Measurements from ENCODE around the gene SLC23A3.

DNA sequence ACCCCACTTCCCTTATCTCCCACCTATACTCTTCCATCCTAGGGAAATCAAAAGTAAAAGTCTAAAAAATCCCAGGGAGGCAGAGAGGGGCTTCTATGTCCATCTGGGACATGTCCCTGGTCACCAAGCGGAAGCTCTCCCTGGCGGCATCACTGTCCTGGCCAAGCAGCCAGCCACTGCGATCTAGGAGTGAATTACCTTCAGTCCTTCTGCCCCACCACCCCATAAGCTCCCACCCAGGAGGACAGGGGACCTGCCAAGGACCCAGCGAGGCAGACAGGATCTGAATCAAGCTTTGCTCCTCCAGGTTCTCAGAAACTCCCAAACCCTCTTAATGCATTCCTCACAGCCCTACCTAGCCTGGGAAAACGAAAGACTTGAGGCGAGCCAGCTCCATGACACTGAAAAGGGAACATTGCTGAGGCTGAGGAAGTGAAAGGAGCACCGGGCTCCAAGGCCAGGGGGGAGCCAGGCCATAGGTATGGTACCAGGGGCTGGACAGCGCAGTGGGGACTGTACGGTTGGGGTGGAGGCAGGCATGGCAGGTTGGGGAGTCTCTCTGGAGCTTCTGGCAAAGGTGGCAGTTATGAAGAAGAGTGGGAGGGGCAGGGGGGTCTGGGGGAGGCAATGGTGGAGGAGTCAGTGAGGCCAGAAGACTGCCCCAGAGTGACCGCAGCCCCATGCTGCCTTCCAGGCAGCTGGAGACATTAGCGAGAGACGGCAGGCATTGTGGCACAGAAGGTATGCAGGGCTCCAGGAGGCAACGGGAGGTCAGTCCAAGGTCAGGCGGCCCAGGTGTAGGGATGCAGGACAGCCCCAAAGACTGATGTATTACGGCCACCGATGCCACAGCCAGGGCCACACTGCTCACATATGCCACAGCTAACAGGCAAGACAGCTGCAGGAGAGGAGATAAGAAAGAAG lies 2.7 kb upstream of the SLC23A3 start:
- TF ChIP-seq, protein P1, sequence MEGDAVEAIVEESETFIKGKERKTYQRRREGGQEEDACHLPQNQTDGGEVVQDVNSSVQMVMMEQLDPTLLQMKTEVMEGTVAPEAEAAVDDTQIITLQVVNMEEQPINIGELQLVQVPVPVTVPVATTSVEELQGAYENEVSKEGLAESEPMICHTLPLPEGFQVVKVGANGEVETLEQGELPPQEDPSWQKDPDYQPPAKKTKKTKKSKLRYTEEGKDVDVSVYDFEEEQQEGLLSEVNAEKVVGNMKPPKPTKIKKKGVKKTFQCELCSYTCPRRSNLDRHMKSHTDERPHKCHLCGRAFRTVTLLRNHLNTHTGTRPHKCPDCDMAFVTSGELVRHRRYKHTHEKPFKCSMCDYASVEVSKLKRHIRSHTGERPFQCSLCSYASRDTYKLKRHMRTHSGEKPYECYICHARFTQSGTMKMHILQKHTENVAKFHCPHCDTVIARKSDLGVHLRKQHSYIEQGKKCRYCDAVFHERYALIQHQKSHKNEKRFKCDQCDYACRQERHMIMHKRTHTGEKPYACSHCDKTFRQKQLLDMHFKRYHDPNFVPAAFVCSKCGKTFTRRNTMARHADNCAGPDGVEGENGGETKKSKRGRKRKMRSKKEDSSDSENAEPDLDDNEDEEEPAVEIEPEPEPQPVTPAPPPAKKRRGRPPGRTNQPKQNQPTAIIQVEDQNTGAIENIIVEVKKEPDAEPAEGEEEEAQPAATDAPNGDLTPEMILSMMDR (IDR thresholded peaks at IDR 0.05) = no peak
- TF ChIP-seq POLR2AphosphoS5 (IDR thresholded peaks at IDR 0.05) = no peak
- no peak for TF ChIP-seq EP300 (IDR thresholded peaks at IDR 0.05)
- TF ChIP-seq POLR2A (IDR thresholded peaks at IDR 0.05) = no peak
